ENCODE data around the gene TRRAP.

DNA sequence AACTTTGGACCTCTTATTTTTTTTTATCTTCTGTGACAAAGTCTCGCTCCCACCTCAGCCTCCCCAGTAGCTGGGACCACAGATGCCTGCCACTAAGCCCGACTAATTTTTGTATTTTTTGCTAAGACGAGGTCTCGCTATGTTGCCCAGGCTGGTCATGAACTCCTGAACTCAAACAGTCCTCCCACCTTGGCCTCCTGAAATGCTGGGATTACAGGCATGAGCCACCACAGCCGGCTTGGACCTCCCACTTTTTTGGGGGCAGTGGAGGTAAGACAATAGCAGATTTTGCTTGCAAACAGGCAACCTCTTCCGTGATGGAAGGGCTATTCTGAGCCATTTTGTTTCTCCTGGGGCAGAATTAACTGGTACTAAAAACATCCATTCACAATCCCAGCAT is 1.2 kb upstream of the TRRAP start:
- TF ChIP-seq CTCF (IDR thresholded peaks at IDR 0.05) (no peak), ZFX (IDR thresholded peaks at IDR 0.05; ENCODE audit: borderline replicate concordance) (no peak)
